Panc1 (cell line): ENCODE data around the gene DAB2IP. TPM values are rescaled to one million over a fixed set of nuclear protein-coding genes. Genes with fewer than 3 reads are reported as not detected.

ENCODE experiments used
- ATAC-seq: fragments of 200-7000 bp; cut with Tn5 transposase; 2 replicates; pipeline ENCODE4 v1.9.1; 2020; ENCODE audit warnings: mild to moderate bottlenecking, moderate library complexity
- BruUV-seq: library from RNA; stranded (reverse); fragments of 400-500 nt; replicated peaks from 2 replicates; lab custom pipeline; 2021; lab: Mats Ljungman, UMichigan
- CTCF ChIA-PET: fragments of 300-600 bp; sonication (Branson Sonifier 250); formaldehyde crosslinking; loops from one replicate; lab custom pipeline; 2022; ENCODE audit warnings: antibody characterized with exemption; lab: Charles Lee
- POLR2A ChIA-PET: fragments of 300-600 bp; sonication (Branson Sonifier 250); formaldehyde crosslinking; loops from one replicate; lab custom pipeline; 2022; ENCODE audit warnings: antibody characterized with exemption; lab: Charles Lee
- DNase-seq: peaks from one replicate; pipeline ENCODE4 v3.0.0-alpha.2; 2010; ENCODE audit warnings: low read depth, low spot score
- H3K27ac ChIP-seq: 2 replicates; pipeline ENCODE4 v1.5.1; 2011; ENCODE audit warnings: mild to moderate bottlenecking, low read length, inconsistent platforms
- H3K27me3 ChIP-seq: fragments of 200-500 bp; sonication (Bioruptor generic); 2 replicates; pipeline ENCODE4 v1.6.0; 2014; ENCODE audit warnings: low read length, inconsistent platforms; ENCODE audit not compliant: control insufficient read depth, insufficient read depth
- H3K36me3 ChIP-seq: fragments of 200-500 bp; sonication (Bioruptor generic); 2 replicates; pipeline ENCODE4 v1.5.1; 2014; ENCODE audit warnings: inconsistent platforms, mild to moderate bottlenecking, low read length, moderate library complexity; ENCODE audit not compliant: control insufficient read depth, insufficient read depth
- H3K4me1 ChIP-seq: 2 replicates; pipeline ENCODE4 v1.5.1; 2011; ENCODE audit warnings: inconsistent platforms, mild to moderate bottlenecking, low read length, moderate library complexity; ENCODE audit not compliant: control insufficient read depth, insufficient read depth
- H3K4me3 ChIP-seq, 2 experiments: 2 replicates each; pipeline ENCODE4 v1.5.1; 2011 to 2012; ENCODE audit warnings: low read depth in 2 of 2, low read length in 2 of 2, mild to moderate bottlenecking in 2 of 2, inconsistent platforms in 1 of 2, moderate library complexity in 1 of 2
- H3K9me3 ChIP-seq: fragments of 200-500 bp; sonication (Bioruptor generic); 2 replicates; pipeline ENCODE4 v1.5.1; 2014; ENCODE audit warnings: low read depth, mild to moderate bottlenecking, inconsistent platforms, low read length, moderate library complexity; ENCODE audit not compliant: control insufficient read depth, insufficient read depth
- POLR2AphosphoS5 ChIP-seq: IDR thresholded peaks from 2 replicates; pipeline ENCODE4 v1.6.1; 2012; ENCODE audit warnings: mild to moderate bottlenecking, low read depth, low read length, moderate library complexity
- REST ChIP-seq, 2 experiments: IDR thresholded peaks; 2 replicates each; pipeline ENCODE4 v1.6.1; 2011 to 2012; ENCODE audit warnings: low read depth in 2 of 2, control low read depth in 1 of 2, low read length in 1 of 2, mild to moderate bottlenecking in 1 of 2, moderate library complexity in 1 of 2; ENCODE audit not compliant: insufficient read depth in 1 of 2
- SIN3A ChIP-seq: IDR thresholded peaks from 2 replicates; pipeline ENCODE4 v1.6.1; 2012; ENCODE audit warnings: low read depth, mild to moderate bottlenecking, low read length, moderate library complexity, borderline replicate concordance; ENCODE audit not compliant: insufficient read depth
- TCF7L2 ChIP-seq: IDR thresholded peaks from 2 replicates; pipeline ENCODE4 v1.6.1; 2011; ENCODE audit warnings: mild to moderate bottlenecking, low read depth, low read length, inconsistent platforms
- in situ Hi-C: cut with HindIII; loops from 2 replicates; pipeline ENCODE4 v1.10.0; 2016; ENCODE audit warnings: low sequenced_read_pairs, low pct_unique_long_range_greater_than_20kb
- intact Hi-C: fragments of 100-400 bp; cut with micrococcal nuclease; formaldehyde crosslinking; loops from one replicate; pipeline ENCODE4 v1.10.0; 2022; ENCODE audit not compliant: unreplicated experiment
- total RNA-seq: library from RNA; stranded (reverse); gene quantifications from one replicate; pipeline ENCODE4 v1.2.1, GENCODE V29; 2021; ENCODE audit not compliant: unreplicated experiment
- TF ChIP-seq, protein P1 (sequence below): fragments of 450-650 bp; IDR thresholded peaks from 2 replicates; pipeline ENCODE4 v1.5.1; 2017; ENCODE audit warnings: mild to moderate bottlenecking

The DAB2IP gene
- total RNA-seq, 1 experiment from 2014 or later = 18.4 TPM

- intact Hi-C loops = no loop called here
- no TSS peak for BruUV-seq
- POLR2A ChIA-PET = interaction anchor here (0.7 to 0.9 kb wide), 2 partner anchors 18 to 46 kb away, joined by 3 to 5 read pairs; no protein-coding TSS in a partner anchor
- no peaks in the 10 kb centered on the region for H3K9me3 ChIP-seq
- CTCF ChIA-PET = interaction anchor here (0.9 kb wide), 1 partner anchor 33 kb away, joined by 4 read pairs; no protein-coding TSS in a partner anchor
- ATAC-seq = no peak
- no peaks in the 10 kb centered on the region for H3K27me3 ChIP-seq
- no peak for DNase-seq
- H3K36me3 ChIP-seq = no peaks in the 10 kb centered on the region
- H3K4me1 ChIP-seq = no peaks in the 10 kb centered on the region
- H3K4me3 ChIP-seq = no peak overlapping the region
- TF ChIP-seq SIN3A = no peak
- TF ChIP-seq, protein P1, sequence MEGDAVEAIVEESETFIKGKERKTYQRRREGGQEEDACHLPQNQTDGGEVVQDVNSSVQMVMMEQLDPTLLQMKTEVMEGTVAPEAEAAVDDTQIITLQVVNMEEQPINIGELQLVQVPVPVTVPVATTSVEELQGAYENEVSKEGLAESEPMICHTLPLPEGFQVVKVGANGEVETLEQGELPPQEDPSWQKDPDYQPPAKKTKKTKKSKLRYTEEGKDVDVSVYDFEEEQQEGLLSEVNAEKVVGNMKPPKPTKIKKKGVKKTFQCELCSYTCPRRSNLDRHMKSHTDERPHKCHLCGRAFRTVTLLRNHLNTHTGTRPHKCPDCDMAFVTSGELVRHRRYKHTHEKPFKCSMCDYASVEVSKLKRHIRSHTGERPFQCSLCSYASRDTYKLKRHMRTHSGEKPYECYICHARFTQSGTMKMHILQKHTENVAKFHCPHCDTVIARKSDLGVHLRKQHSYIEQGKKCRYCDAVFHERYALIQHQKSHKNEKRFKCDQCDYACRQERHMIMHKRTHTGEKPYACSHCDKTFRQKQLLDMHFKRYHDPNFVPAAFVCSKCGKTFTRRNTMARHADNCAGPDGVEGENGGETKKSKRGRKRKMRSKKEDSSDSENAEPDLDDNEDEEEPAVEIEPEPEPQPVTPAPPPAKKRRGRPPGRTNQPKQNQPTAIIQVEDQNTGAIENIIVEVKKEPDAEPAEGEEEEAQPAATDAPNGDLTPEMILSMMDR = no peak
- TF ChIP-seq REST (IDR thresholded peaks at IDR 0.05; ENCODE audit: insufficient read depth in 1 of 2, low read depth in 2 of 2, low read length in 1 of 2) = no peak
- no peak for TF ChIP-seq POLR2AphosphoS5
- TF ChIP-seq TCF7L2 = no peak
- no peak overlapping the region for H3K27ac ChIP-seq
- in situ Hi-C loops = no loop called here
These were observed 15.8 kb downstream of the DAB2IP start for GRCh38 chr9:121667214-121667613.

- DNase-seq (no peak), ATAC-seq (no peak)
- TF ChIP-seq SIN3A (no peak), TCF7L2 (no peak), REST (IDR thresholded peaks at IDR 0.05; ENCODE audit: insufficient read depth in 1 of 2, low read depth in 2 of 2, low read length in 1 of 2) (no peak), POLR2AphosphoS5 (no peak)
- TF ChIP-seq, protein P1 = no peak
- H3K27ac ChIP-seq = no peak overlapping the region
- no peaks in the 10 kb centered on the region for H3K27me3 ChIP-seq
- no TSS peak for BruUV-seq
- no peaks in the 10 kb centered on the region for H3K4me1 ChIP-seq
- CTCF ChIA-PET = no interaction called here
- H3K9me3 ChIP-seq = no peaks in the 10 kb centered on the region
- intact Hi-C loops (no loop called here), in situ Hi-C loops (no loop called here)
- POLR2A ChIA-PET = no interaction called here
- no peak overlapping the region for H3K4me3 ChIP-seq
- no peaks in the 10 kb centered on the region for H3K36me3 ChIP-seq
These were observed 16.5 kb downstream of the DAB2IP start for GRCh38 chr9:121667890-121668289.
